Right renal pelvis (tissue), 4 donors: Measurements from ENCODE around the gene PODN. TPM values are rescaled to one million over a fixed set of nuclear protein-coding genes. Genes with fewer than 3 reads are reported as not detected.

Experiments used
- DNase-seq, 4 donors: peaks; one replicate each; pipeline ENCODE4 v3.0.0-alpha.2; 2013; ENCODE audit warnings: low read depth in 4 of 4, low spot score in 3 of 4, missing footprints in 1 of 4
- polyA plus RNA-seq, 4 donors: library from polyadenylated mRNA; unstranded; fragments of 120-200 nt; gene quantifications; one replicate each; pipeline ENCODE4 v1.2.1, GENCODE V29; 2013; ENCODE audit not compliant: insufficient read length in 4 of 4

Gene PODN
- polyA plus RNA-seq, 4 donors = 2.0 to 3.3 (median 2.2) TPM

DNA sequence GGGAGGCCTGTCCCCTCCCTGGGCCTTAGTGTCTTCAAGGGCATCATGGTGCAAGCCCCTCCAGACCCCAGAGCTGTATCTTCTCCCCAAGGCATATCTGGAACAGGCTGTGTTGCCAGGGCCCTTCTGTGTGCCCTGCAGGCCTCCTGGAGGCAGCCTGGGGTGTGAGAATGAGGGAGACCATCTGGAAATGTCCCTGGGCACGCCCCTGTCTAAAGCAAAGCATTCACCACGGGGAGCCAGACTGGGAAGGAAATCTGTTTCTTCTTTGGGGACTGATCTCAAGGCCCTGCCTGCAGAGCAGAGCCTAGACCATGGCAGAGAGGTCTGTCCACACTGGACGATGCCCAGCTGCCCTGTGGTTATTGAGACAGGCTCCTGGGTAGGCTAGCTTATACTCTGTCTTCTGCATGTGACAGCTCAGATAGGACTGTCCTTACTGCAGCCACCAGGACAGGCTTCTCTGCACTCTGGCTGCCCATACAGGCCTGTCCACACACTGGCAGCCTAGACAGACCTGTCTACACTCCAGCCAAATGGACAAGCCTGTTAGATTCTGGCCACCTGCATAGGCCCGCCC, 24.6 kb downstream of the PODN start:
- no peak for DNase-seq

DNA sequence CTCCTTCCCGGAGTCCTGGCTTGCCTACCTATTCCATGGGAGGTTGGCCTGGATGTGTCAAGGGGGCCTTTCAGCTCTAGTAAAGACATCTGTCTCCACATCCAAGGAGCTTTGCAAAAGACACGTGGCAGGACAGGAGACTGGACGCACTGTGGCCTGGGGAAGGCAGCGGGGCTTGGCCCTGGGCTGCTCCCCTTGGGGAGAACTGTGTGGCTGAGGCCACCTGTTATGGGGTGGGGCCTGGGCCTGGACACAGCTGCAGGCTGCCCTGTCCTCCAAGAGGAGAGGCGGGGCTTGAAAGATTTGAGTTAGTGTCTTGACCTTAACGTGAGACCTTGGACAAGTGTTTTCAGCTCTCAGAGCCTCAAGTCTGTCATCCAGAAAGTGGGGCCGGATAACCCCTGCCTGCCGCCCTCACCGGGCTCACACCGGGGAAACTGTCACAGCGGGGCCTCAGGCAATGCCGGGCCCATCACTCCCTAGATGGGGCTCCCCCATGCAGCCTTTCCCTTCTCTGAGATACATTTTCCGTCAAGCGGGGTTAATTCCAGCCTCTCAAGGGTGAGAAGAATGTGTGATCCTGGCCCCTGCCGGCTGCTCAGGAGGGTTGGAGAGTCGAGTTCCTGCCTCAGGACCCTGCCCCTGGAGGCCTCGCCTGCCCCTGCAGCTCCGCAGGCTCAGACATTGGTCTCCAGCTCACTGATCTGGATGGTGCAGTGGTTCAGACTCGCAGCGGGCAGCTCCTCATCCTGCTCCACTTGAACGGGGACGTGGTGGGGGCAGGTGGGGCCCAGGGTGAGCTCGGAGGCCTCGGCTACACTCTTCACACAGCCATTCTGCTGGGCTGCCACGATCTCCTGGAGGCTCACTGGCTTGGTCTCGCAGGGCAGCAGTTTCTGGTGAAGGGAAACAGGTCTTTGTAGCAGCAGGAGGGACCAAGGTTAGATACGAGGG, 25.6 kb downstream of the PODN start:
- DNase-seq = no peak

DNA sequence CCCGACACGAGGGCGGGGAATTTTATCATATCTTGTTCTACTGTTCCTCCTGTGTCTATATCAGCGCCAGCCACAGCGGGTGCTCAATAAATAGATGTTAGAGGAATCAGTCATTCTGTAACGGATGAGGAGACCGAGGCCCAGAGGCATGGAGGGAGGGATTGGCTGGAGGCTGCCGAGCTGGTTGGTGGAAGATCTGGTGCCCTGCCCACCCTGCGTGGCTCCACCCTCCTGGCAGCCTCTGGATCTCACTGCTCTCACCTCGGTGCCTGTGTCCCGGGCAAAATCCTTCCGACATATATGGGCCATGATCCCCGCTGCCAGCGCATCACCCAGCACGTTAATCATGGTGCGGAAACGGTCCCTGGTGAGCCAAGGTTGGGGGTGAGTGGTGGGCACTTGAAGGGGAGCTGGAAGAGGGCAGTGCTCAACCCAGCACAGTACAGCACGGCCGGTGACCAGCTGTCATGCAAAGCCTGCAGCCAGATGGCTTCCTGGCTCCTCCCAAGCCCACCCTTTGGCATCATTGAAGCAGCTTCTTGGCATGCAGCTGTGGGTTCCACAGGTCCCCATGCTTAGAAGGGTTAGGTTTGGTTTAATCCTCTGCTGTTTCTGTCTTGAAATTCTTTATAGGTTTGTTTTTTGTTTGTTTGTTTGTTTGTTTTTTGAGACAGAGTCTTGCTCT, 26.7 kb downstream of the PODN start:
- DNase-seq = no peak

DNA sequence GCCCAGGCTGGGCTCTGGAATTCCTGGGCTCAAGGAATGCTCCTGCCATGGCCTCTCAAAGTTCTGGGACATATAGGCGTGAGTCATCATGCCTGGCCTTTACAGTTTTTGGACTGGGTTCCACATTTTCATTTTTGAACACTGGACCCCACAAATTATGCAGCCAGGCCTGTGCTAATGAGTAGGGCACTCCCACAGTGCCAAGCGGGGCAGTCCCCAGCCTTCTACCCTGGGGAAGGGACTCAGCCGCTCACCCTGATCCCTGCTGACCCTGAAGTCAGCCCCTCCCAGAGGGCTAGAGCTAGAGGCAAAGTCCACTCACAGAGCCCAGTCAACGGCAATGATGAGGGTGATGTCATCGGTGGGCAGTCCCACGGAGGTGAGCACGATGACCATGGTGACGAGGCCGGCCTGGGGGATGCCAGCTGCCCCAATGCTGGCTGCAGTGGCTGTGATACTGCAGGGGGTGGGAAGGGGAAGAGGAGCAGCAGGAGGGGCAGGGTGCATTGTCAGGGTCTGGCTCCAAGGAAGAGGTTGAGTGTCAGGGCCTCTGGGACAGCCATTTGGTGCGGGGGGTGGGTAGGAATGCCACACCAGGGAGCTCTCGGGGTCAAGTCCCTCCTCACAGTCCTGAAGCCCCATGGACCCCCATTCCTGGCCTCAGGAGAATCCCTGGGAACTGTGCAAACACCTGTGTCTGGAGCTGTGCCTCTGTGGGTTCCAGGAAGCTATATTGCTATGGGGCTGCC, 27.6 kb downstream of the PODN start:
- no peak for DNase-seq

DNA sequence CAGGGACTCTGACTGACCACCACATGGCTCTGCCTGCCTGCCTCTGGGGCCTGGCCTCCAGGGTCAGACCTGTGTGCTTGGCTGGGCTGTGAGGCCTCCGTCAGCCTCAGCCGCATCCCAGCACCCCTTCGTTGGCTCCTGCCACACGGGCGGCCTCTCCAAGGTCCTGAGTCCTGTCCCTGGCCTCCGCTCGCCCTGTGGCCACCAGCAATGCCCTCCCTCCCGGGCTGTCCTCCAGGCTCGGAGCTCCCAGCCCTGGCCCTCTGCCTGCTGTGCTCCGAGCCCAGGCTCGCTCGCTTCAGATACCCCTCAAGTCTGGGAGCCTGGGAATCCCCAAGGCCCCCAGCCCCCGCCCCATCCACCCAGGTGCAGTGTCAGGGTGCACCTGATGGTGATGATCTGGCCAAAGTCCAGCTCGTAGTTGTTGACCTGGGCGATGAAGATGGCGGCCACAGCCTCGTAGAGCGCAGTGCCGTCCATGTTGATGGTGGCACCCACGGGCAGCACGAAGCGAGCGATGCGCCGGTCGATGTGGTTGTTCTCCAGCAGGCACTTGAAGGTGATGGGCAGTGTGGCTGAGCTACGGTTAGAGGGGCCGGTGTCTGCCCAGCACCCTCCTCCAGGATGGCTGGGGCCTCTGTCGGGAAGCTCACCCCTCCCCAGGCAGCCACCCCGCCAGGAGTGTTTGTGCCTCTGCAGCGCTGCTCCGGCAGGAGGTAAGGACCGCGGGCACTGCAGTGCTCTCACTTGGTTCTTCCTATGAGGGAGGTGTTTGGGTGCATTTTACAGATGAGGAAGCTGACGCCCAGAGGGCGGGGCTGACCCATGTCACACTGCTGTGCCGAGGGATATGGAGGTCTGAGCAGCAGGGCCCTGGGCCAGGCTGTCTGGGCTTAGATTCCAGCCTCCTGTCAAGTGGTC, 28.5 kb downstream of the PODN start:
- no peak for DNase-seq

DNA sequence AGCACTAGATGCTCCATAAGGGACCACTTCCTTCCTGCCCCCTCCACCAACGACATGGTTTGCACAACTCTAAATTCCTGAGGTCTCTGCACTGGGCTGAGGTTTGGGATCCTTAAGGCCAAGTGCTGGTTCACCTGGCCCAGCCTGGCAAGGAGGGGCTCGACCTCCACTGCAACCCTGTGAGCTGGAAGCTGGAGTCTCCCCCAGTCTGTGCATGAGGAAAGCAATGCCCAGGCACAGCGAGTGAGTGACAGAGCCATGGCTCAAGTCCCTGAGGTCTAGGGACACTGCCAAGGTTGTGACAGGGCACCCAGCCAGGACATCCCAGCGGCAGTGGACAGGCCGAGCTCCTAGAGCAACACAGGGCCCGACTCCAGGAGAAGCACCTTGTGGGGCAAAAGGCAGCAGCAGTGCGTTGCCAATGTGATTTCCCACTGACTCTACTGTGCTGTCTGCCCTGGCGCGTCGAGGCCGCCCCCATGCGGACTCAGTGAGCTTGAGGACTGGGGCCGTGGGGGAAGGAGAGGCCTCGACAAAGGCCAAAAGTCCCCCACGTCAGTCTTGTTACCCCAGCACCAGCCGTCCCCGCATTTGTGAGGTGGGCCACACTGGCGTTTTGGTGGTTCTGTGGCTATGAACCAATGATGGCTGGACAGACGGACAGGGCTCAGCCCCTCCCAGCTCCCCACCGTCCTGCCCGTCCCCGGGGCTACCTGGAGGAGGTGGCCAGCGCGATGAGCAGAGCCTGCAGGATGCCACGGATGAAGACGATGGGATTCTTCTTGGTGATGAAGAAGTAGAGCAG, 30.0 kb downstream of the PODN start:
- no peak for DNase-seq

DNA sequence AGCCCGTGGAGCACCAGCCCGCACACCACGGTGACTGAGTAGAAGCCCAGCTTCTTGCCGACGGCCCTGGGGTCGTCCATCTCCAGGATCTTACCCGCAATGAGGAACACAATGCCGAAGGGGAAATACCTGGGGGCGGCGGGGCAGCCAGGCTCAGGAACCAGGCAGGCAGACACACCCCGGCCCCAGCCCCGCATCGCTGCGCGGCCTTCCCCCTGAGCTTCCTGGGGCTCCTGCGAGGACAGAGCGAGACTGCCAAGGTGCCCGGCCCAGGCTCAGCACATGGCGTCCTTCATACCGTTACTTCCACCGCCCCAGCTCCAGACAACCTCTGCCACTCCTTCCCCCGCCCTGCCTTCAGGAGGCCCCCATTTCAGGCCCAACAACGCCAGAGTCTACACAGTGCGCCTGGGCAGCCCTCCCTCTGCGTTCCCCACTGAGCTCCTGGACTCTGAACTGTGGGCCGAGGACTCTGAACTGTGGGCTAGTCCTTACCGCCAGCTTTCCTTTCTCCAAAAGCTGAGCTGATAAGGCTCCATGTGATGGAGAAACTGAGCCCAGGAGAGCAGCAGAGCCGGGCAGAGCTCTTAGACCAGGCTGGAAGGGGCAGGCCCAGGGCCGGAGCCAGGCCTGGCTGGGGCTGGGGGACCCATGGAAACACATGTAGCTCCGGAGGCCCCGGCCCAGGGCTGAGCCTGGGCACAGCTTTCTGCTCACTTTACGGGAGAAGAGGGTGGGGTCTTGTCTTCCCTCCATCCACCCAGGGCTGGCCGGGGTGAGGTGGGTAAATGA, 30.8 kb downstream of the PODN start:
- DNase-seq = no peak

DNA sequence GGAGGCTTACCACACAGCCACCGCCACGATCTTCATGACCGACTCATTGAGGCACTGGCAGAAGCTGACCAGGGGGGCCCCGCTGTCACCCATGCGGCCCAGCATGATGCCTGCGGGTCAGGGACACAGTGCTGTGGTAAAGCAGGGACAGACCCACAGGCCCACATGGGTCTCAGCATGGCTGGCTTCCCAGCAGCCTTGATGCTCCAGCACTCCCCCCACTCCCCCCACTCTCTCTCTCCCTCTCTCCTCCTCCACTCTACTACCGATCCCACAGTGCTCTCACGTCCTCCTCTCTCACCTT, 31.4 kb downstream of the PODN start:
- no peak for DNase-seq

DNA sequence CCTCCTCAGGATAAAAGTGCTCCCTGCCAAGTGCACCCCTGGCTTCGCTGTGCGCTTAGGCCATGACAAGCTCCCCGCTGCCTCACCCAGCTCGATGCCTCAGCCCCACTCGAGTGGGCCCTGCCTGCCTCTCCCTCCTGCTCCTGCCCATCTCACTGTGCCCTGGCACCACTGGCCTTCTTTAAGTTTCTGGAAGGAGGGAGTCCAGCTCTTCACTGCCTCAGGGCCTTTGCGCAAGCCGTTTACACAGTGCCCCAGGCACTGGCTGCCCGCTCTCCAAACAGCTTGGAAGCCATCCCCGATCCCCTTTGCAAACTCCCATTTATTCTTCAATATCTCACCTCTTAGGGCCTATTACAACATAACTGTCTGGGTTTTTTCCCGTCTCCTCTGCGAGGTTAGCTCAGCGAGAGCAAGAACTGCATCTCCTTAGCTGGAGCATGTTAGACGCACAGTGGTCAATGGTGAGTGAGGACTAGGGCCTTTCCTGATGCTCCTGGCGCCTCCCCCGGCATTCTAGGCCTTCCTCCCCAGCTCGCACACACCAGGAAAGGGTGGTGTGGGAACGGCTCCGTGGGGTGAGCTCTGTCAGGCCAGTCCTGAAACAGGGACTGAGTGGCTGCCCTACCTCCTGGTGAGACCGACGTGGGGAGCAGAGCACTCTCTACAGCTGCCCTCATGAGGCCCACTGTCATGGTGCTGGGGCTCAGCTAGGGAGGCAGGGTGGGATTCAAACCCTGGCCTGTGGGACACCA, 31.9 kb downstream of the PODN start:
- DNase-seq = no peak

DNA sequence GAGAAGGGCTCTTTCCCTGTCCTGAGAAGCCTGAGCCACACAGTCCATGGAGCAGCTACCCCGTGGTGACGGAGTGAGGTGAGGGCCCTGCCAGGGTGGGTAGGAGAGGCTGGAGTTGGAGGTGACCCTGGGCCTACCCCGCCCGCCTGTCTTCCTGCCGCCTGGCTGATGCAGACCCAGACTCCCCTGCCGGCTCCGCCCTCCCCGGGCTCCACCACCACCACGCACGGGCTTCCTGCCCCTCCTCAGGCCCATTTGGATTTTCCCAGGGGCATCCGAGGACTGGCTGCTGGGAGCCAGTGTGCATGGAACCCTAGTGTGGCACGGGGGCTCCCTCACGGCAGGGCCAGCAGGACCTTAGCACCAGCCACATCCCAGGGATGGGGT, 32.5 kb downstream of the PODN start:
- DNase-seq = no peak

DNA sequence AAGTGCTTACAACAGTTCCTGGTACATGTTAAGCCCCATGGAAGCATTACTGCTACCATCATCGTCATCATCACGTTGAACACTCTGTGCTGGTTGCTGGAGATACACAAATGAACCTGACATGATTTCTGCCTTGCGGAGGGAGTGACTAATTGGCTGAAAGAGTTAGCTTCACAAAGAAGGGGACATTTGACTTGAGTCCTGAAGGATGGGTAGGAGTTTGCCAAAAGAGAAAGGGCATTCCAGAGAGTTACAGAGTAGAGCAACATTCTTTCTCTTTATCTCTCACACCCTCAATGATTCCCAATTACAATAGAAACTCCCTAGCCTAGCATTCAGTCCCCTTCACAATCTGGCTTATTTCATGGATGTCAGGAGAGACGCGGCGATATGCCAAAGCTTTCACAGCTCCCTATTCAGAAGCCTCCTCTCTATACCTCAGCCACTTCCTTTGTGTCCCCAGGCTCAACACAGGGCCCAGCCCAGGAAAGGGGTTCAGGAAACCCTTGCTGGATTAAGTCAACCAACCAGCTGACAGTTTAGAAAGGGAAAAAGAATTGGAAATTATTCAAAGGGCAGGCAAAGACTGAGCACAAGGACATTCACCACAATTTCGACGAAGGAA, 42.4 kb downstream of the PODN start:
- no peak for DNase-seq

DNA sequence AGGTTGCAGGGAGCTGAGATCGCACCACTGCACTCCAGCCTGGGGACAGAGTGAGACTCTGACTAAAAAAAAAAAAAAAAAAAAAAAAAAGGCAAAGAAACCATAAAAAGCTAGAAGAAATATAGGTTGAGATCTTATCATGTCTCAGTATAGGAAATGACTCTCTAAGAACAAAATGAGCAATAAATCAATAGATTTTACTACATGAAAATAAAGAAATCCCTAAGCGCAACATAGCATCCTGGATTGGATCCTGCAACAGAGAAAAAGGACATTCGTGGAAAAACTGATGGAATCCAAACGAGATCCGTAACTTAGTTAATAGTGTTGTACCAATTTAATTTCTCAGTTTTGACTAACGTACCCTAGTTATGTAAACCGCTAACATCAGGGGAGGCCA, 45.1 kb downstream of the PODN start:
- no peak for DNase-seq

DNA sequence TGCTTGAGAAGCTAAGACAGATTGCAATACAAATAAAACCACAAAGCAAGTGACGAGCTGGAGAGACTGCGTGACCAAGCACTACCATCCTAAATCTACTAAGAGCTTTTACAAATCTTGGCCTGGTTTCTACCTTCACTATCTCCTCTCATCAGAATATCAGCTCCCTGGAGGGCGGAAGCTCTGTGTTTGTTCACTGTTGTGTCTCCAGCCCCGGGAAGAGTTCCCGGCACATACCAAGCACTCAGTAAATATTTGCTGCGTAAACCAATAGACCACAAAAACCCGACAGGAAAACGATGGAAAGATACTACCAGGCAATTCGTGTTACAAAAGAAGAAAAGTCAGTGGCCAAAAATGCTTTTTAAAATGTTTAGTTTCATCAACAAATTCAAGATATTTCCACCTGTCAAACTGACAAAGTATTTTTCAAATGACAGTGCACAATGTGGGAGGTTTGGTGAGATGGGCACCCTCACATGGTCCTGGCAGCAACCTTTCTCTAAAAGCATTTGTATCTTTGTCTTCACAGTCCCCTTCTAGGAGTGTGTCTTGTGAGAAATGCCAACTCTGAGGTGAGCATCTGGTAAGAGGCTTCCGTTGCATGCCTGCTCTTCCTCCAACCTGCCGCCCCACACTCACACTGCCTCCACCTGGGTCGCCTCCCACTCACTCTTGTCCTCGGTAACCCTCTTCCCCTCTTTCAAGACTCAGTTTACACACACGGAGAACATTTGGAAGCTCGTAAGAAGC, 45.7 kb downstream of the PODN start:
- DNase-seq = no peak

DNA sequence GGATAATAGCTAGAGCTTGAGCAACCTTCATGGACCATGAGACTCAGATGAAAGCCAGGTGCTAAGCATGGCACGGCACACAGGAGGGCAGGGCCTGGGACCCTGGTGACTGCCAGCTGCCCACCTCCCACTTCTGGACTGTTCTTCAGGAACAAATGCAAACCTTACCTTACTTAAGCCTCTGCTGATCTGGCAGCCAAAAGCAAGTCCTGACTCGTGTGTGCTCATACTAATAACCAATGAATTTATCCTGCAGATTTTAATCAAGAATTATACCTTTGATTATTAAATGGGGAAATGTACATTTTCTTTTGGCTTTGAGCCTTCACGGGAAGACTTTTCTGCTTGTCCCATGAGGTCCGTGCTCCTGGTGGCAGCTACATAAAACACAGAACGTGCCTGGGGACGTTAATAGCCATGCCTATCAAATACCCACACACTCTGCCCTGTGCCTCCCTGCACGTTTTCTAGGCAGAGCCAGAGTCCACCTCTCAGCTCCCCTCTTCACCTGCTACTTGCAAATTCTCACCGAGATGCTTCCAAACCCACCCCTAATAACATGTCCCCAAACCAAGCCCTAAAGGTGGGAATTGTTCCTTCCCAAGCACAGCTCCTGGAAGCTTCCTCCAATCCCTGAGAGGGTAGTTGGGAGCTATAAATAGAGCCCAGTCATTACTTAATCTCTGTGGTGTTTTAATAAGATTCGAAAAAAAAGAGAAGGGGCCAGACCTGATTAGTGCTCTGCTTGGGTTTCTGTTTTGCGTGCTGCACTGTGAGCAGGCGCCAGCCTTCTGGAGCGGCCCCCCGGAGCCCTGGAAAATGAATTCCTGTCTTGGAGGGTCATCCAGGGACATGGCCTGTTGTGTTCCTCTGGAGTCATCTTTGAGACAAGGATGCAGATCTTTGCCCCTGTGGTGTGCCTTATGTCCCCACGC, 46.9 kb downstream of the PODN start:
- DNase-seq = no peak

DNA sequence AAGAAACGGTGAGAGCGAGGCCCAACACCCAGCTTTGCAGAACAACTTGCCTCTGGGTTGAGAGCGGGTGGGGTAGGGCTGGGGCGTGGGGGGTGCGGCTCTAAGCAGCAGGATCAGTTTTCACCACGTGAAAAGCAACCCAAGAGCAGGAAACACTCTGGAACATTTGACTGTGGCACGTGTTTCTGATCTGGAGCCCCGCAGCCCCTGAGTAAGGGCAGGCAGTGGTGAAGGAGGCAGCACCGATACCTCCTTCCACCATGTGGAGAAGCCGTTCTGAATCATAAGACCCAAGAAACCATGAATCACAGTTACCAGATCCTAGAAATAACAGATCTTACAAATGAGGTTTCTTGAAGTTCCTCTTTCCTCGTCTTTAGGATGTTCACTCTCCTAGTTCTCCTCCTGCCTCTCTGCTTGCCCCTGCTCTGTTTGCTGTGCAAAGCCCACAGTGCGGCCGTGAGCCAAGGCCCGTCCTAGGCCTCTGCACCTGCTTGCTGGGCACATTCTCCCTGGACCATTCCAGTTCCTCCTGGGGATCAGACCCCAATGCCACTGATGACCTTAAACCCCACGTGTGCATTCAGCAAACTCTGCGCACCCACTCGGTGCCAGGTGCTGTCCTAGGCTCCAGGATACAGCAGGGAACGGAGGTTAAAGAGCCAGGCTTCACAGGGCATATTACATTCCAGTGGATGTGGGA, 48.5 kb downstream of the PODN start:
- no peak for DNase-seq
